IPS-18a (cell line): ENCODE measurements around the gene PVR.
"Not testable (repeated sequence)": the region's sequence is repeated elsewhere in the genome, so short reads cannot be mapped to it uniquely, and the experiment has no call there.

Experiments
- H3K27ac ChIP-seq: one replicate; pipeline ENCODE4 v1.5.1; 2013; ENCODE audit warnings: low read length
- H3K27me3 ChIP-seq: one replicate; pipeline ENCODE4 v1.6.1; 2013; ENCODE audit warnings: mild to moderate bottlenecking, low read length; ENCODE audit not compliant: control insufficient read depth, insufficient read depth
- H3K36me3 ChIP-seq: one replicate; pipeline ENCODE4 v1.6.1; 2013; ENCODE audit warnings: low read depth, low read length; ENCODE audit not compliant: control insufficient read depth
- H3K4me1 ChIP-seq: one replicate; pipeline ENCODE4 v1.6.1; 2013; ENCODE audit warnings: low read depth, low read length; ENCODE audit not compliant: control insufficient read depth
- H3K4me3 ChIP-seq: one replicate; pipeline ENCODE4 v1.5.1; 2013; ENCODE audit warnings: low read length
- H3K9ac ChIP-seq: one replicate; pipeline ENCODE4 v1.6.1; 2013; ENCODE audit warnings: mild to moderate bottlenecking, low read length, moderate library complexity
- H3K9me3 ChIP-seq: one replicate; pipeline ENCODE4 v1.6.1; 2013; ENCODE audit warnings: low read depth, low read length; ENCODE audit not compliant: control insufficient read depth

The PVR gene

DNA sequence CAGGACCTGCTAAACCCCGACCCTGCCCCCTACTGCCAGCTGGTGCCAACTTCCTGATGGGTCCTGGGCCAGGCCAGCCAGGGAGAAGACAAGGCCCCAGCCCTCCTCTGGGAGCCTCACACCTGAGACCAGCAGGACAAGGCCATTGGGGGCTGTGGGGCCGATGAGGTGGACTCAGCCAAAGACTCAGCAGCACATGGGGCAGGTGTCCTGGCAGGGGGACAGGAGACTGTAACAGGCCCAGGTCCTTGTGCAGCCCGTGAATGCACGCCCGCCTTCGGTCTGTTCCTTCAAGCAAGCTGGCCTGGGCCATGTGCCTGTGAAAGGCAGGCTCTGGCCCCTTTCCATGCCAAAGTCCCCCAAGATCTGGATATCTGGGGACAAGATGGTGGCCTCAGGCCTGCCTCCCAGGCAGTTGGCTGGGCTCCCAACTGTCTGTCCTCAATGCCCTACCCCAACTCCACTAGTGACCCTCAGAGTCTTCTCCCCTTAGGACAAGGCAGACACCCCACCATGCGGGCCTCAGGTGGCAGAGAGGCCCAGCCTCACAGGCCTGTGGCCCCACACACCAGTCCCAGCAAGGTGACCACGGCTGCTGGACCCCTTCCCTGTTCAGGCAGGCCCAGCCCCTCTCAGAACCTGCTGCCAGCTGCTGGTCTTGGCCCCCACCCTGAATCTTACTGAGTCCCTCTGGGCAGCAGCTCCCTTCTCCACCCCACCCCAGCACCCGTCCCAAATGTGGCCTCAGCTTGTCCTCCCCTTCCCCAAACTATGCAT, 39.9 kb downstream of the PVR start:
- Histone ChIP-seq H3K9me3 (no peaks in the 10 kb centered on the region), H3K9ac (no peak overlapping the region), H3K4me1 (no peaks in the 10 kb centered on the region), H3K4me3 (no peak overlapping the region), H3K27ac (no peak overlapping the region), H3K27me3 (no peaks in the 10 kb centered on the region), H3K36me3 (no peaks in the 10 kb centered on the region)

DNA sequence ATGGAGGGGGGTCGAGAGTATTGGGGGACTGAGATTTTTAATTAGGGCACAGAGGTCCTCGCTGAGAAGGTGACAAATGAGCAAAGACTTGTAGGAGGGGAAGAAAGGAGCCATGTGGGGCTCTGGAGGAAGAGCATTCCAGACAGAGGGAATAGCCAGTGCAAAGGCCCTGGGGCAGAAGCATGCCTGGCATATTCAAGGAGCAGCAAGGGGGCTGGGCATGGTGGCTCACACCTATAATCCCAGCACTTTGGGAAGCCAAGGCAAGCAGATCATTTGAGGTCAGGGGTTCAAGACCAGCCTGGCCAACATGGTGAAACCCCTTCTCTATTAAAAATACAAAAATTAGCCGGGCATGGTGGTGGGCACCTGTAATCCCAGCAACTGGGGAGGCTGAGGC, 40.7 kb downstream of the PVR start:
- not testable (repeated sequence) for H3K9me3 ChIP-seq, H3K27me3 ChIP-seq, H3K4me3 ChIP-seq, H3K36me3 ChIP-seq, H3K4me1 ChIP-seq, H3K9ac ChIP-seq, H3K27ac ChIP-seq

DNA sequence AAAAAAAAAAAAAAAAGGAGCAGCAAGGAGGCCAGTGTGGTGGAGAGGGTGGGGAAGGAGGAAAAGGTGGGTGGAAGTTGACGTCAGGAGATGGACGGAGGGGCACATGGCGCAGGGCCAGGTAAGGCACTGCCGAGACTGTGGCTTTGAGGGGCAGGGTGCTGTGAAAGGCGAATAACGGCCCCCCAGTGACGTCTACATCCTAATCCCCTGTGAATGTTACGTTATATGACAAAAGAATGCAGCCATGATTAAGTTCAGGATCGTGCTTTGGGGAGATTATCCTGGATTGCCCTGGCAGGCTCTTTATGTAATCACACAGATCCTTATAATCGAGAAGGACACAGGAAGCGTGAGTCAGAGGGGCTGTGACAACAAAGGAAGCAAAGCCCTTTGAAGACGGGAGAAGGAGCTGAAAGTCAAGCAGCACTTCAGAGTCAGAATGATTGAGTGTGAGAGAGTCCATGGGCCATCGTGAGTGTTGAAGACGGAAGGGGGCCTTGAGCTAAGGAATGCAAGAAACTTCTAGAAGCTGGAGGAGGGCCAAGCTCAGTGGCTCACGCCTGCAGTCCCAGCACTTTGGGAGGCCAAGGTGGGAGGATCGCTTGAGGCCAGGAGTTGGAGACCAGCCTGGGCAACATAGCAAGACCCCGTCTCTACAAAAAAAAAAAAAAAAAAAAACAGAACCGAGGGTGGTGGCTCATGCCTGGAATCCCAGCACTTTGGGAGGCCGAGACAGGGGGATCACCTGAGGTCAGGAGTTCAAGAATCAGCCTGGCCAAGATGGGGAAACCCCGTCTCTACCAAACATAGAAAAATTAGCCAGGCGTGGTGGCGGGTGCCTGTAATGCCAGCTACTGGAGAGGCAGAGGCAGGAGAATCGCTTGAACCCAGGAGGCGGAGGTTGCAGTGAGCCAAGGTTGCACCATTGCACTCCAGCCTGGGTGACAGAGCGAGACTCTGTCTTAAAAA, 41.5 kb downstream of the PVR start:
- Histone ChIP-seq H3K9ac (no peak overlapping the region), H3K27ac (no peak overlapping the region), H3K4me3 (no peak overlapping the region)

DNA sequence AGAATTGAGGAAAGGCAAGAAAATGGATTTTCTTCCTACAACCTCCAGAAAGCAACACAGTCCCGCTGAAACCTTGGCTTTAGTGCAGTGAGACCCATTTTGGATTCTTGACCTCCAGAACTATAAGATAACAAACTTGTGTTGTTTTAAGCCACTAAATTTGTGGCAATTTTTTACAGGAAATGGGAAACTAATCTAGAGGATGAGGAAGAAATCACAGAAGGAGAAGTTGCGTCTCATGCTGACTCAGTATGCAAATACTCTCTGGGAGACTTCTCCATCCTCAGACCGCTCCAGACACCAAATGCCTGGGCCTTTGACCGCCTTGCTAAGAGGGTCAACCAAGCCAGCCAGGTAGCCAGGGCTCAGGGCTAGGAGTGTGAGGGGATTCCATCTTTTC, 42.2 kb downstream of the PVR start:
- Histone ChIP-seq H3K4me1 (no peaks in the 10 kb centered on the region), H3K9ac (no peak overlapping the region), H3K27me3 (no peaks in the 10 kb centered on the region), H3K9me3 (no peaks in the 10 kb centered on the region), H3K36me3 (no peaks in the 10 kb centered on the region), H3K27ac (no peak overlapping the region), H3K4me3 (no peak overlapping the region)

More for the DNA sequence above, 41.5 kb downstream of the PVR start:
- H3K4me1 ChIP-seq: no peaks in the 10 kb centered on the region
- no peaks in the 10 kb centered on the region for H3K27me3 ChIP-seq
- no peaks in the 10 kb centered on the region for H3K36me3 ChIP-seq
- H3K9me3 ChIP-seq: no peaks in the 10 kb centered on the region

DNA sequence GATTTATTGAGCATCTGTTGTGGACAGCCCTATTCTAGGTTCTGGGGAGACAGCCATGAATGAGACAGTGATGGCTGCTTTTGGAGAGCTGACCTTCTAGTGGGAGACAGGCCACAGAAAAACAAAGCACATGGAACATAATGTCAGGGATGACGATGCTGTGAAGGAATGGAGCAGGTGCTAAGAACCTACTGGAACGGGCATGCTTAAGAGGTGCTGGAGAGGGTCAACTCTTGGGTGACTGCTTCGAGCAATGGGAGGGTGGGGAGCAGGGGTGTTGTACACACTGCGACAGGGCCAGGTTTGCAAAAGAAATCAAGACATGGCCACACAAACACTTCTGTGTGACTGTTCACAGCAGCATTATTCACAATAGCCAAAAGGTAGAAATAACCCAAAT, 43.2 kb downstream of the PVR start:
- no peaks in the 10 kb centered on the region for H3K9me3 ChIP-seq

DNA sequence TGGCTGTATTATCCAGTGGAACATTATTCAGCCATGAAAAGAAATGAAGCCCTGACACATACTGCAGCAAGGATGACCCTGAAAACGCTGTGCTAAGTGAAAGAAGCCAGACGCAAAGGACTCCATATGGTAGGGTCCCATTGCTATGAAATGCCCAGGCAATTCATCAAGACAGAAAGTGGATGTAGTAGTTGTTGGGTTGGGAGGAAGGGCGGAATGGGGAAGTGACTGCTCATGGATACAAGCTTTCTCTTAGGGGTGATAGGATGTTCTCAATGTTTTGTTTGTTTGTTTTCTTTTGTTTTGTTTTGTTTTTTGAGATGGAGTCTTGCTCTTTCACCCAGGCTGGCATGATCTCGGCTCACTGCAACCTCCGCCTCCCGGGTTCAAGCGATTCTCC, 44.2 kb downstream of the PVR start:
- H3K4me1 ChIP-seq: no peaks in the 10 kb centered on the region

More for the DNA sequence above, 43.2 kb downstream of the PVR start:
- H3K36me3 ChIP-seq: no peaks in the 10 kb centered on the region
- no peaks in the 10 kb centered on the region for H3K27me3 ChIP-seq
- no peaks in the 10 kb centered on the region for H3K4me1 ChIP-seq
- no peak overlapping the region for H3K9ac ChIP-seq
- H3K4me3 ChIP-seq: no peak overlapping the region
- no peak overlapping the region for H3K27ac ChIP-seq

DNA sequence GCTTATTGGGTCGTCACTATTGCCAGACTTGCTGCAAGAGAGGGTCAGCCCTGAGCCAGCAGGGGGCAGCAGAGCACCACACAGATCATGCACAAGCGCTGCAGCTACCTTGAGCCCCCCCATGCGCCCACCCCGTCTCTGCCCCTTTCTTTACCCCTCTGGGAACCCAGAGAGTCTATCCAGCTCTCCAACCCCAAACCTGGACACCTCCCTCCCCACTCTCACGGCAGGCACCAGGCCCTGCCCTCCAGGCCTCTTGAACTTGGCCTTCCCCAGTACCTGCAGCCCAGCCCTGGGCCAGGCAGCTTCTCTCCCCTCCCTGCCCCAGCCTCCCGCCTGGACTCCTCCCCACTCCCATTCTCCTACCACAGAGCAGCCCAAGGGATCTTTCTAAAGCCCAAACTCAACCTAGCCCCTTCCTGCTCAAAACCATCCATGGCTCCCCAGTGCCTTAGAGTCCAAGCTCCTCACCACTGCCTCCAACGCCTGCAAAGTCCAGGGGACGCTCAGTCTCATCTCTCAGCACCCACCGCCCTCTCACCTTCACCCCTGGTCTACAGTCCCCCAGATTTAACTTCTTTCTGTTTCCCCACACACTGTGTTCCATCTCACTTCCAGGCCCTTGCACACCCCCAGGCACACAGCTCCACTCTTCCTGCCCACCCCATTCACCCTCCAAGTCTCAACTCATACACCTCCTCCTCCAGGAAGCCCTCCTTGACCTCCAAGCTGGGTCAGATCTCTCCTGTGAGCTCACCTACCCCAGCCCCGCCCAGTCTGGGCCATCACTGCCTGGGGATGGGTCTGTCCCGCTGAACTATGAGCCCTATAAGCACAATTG, 45.8 kb downstream of the PVR start:
- no peaks in the 10 kb centered on the region for H3K36me3 ChIP-seq
- H3K27ac ChIP-seq: no peak overlapping the region
- no peaks in the 10 kb centered on the region for H3K27me3 ChIP-seq
- H3K9me3 ChIP-seq: no peaks in the 10 kb centered on the region
- H3K9ac ChIP-seq: no peak overlapping the region
- H3K4me3 ChIP-seq: no peak overlapping the region
- H3K4me1 ChIP-seq: no peaks in the 10 kb centered on the region

More for the DNA sequence above, 44.2 kb downstream of the PVR start:
- H3K27ac ChIP-seq: no peak overlapping the region
- no peak overlapping the region for H3K4me3 ChIP-seq
- no peaks in the 10 kb centered on the region for H3K9me3 ChIP-seq
- no peaks in the 10 kb centered on the region for H3K36me3 ChIP-seq
- no peaks in the 10 kb centered on the region for H3K27me3 ChIP-seq
- H3K9ac ChIP-seq: no peak overlapping the region

DNA sequence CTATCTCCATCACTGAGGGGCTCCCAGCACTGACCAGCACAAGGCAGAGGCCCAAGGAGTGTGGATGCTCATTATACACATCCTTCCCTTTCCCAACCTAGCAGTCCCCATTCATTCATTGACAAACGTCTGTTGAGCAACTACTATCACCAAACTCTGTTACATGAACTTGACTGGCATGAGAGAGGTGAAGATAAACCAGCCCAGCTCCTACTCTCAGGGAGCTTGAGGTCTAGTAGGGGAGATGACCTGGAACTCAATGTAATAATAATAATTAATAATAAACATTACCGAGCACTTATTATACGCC, 46.4 kb downstream of the PVR start:
- Histone ChIP-seq H3K9me3 (no peaks in the 10 kb centered on the region), H3K9ac (no peak overlapping the region), H3K4me3 (no peak overlapping the region), H3K27me3 (no peaks in the 10 kb centered on the region), H3K36me3 (no peaks in the 10 kb centered on the region), H3K4me1 (no peaks in the 10 kb centered on the region), H3K27ac (no peak overlapping the region)

DNA sequence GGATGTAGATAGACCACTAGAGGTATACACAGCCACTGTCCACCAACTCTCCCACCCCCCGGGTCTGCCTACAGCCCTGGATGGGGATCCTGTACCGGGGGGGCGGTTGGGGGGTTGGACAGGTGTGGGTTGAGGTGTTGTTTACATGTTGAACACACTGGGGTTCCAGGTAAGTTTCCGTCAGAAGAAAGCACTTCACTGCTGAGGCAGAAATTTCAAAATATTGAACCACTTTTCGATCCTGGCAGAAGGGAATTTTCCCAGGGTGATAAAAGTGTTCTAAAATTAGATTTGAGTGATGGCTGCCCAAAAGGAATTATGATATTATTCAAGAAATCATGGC, 48.6 kb downstream of the PVR start:
- no peak overlapping the region for H3K27ac ChIP-seq
- no peak overlapping the region for H3K9ac ChIP-seq

DNA sequence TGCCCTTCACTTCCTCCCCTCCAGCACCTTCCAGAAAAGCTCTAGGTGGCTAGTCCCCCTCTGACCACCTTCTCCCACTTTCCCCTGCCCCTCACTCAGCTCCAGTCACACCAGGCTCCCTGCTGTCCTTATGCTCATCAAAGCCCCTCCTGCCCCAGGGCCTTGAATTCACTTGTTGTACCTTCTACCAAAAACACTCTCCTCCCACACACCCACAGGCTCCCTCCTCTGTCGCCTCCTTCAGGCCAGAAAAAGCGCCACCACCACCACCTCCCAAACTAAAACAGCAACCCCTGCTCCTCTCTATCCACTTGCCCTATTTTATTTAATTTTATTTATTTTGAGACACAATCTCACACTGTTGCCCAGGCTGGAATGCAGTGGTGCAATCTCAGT, 50.5 kb downstream of the PVR start:
- H3K4me1 ChIP-seq: peaks cover 5% of the 10 kb centered on the region
- H3K36me3 ChIP-seq: no peaks in the 10 kb centered on the region

More for the DNA sequence above, 48.6 kb downstream of the PVR start:
- H3K36me3 ChIP-seq: no peaks in the 10 kb centered on the region
- H3K4me3 ChIP-seq: no peak overlapping the region
- peaks cover 5% of the 10 kb centered on the region for H3K4me1 ChIP-seq
- no peaks in the 10 kb centered on the region for H3K9me3 ChIP-seq
- H3K27me3 ChIP-seq: no peaks in the 10 kb centered on the region

DNA sequence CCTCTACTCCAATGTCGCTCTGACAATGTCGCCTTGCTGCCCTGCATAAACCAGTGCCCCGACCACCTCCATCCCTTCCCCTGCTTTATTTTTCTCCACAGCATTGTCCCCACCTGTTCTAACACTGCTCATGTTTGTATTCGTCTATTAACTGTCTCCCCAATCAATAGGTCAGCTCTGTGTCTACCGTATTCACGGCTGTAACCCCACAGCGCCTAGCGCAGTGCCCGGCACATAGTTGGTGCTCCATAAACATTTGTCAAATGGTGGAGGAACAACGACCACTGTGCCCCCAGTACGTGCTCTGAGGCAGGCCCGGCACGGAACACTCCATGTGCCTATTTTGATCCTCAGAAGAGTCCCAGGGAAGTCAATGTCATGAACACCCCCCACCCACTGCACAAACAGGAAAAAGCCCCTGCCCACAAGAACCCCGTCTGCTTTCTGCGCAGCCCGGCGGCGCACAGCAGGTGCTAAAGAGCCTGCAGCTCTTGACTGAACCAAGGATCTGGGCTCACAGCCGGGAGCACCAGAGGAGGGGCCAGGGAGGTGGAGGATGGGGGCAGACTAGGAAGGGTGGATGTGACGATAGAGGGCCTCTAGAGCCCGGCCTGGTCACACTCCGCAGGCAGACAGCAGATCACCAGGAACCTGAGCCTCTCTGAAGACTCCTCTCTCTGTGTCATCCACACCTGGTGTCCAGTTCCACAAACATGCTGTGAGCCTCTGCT, 53.4 kb downstream of the PVR start:
- H3K36me3 ChIP-seq: no peaks in the 10 kb centered on the region
- H3K4me1 ChIP-seq: peaks cover 5% of the 10 kb centered on the region
- H3K9me3 ChIP-seq: no peaks in the 10 kb centered on the region
- no peak overlapping the region for H3K4me3 ChIP-seq
- no peak overlapping the region for H3K27ac ChIP-seq
- no peaks in the 10 kb centered on the region for H3K27me3 ChIP-seq
- H3K9ac ChIP-seq: no peak overlapping the region

More for the DNA sequence above, 50.5 kb downstream of the PVR start:
- Histone ChIP-seq H3K27ac (no peak overlapping the region), H3K9me3 (no peaks in the 10 kb centered on the region), H3K9ac (no peak overlapping the region), H3K4me3 (no peak overlapping the region), H3K27me3 (no peaks in the 10 kb centered on the region)
